GM21515 (cell line): ENCODE data around the gene PGAP3.

ENCODE experiments used
- ATAC-seq: cut with Tn5 transposase; IDR thresholded peaks from one replicate; pipeline ENCODE4 v1.9.1; 2021; ENCODE audit not compliant: unreplicated experiment

PGAP3 gene

DNA sequence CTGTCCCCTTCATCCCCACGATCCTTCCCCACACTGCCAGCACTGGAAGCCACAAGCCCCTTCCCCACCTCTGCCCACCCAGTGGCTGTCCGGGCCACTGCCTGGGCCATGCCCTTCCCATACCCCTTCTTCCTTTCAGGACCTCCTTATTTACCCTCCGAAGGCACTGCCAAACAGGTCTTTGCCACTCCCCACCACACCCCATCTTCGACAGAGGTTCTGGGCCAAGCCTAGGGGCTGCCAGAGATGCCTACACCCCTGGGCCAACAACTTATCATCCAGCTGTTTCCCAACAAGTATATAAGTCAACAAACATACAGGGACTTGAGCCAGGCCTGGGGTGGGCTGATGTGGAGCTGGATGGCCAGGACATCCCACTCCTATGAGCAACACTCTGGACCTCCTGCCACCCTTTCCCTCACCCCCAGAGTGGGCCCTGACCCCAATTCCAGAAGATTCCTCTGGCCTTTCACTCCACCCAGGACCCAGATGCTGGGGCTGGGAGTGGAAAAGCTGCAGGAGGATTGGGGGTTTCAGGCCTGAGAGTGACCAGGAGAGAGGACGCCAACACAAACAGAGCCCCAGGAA, 62.6 kb downstream of the PGAP3 start:
- no peak for ATAC-seq

- no peak for ATAC-seq
Observed at GRCh38 chr17:39624313-39624712, 63.5 kb downstream of the PGAP3 start.

DNA sequence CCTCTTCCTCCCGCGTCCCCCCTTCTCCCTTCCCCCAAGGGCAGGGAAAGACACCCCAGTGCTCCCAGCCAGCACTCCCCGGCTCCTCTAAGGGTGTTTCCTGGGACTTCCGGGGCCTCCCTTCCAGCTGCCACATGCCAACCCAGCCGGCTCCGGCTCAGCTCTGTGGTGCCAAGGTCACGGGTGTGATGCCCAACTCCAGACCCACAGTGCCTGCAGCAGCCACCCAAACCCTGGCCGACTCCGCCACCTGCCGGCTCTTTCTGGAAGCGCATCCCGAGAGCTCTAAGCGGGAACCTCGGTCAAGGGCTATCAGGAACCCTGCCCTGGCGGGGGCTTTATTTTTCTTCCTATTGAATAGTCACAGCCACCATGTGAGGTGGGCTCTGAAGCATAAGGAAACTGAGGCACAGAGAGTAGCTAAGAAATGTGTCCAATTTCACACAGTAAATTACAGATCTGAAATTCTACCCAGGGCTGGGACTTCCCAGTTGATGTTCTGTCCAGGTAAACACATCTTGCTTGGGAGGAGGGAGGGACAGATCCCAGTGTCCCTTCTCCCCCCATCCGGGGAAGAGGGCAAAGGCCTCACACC, 64.4 kb downstream of the PGAP3 start:
- ATAC-seq = no peak

DNA sequence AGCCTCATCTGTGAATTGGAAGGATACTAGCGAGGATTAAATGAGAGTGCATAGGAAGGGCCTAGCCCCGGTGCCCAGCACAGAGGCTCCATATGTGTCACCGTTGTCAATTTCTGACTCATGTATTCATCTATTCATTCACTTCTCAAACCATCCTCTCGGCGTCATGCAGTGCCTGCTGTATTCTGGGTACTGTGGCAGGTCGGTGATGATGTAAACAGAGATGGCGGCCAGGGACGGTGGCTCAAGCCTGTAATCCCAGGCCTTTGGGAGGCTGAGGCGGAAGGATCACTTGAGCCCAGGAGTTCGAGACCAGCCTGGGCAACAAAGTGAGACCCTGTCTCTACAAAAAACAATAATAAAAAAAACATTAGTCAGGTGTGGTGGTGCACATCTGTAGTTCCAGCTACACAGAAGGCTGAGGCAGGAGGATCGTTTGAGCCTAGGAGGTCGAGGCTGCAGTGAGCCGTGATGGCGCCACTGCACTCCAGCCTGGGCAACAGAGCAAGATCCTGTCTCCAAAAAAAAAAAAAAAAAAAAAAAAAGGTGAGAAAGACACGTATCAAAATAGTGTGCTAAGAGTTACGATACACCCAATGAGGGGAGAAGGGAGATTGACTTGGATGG, 65.4 kb downstream of the PGAP3 start:
- ATAC-seq = peak; percentile 6

DNA sequence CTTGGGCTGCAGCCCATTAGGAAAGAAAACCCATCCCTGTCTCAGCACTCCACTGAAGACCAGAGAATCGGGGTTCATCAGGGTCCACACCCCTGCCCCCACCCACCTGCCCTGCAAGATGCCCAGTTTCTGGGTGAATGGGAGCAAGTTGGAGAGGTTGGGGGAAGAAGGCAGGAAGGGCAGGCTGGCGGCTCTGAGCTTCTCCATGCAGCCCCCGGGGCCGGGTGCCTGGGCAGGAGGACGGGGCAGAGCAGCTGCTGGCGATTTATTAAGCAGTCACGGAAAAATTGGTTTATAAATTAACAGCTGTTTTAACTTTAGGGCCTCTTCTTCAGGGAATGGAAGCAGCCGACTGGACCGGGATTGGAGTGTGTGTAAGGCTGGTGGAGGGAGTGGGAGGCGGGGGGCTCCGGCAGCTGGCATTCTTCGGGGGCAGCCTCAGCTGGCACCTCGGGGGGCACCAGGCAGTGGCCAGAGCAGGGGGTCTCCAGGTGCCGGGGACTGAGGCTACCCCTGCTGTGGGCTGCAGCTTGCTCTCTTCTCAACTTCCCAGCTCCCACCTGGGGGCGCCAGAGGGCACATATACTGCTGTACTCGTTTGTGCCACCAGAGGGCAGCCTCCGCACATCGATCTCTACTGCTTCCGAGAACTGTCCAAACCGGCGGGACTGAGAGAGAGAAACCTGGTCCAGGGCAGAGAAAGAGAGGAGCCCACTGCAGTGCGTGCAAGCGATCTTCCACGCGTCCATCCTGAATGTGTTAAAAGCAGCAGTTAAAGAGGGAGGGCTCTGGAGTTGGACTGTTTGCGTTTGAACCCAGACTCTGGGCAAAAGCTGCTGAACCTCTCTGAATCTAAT, 66.1 kb downstream of the PGAP3 start:
- ATAC-seq = peak; percentile 53
